ENCODE measurements around the gene IFITM5.
"Not testable (repeated sequence)": the region's sequence is repeated elsewhere in the genome, so short reads cannot be mapped to it uniquely, and the experiment has no call there.

The IFITM5 gene

GRCh38 chr11:293852-294661 is 5.3 kb downstream of the IFITM5 start:
- DNase-seq = no peak

- no peak for DNase-seq
Measured at GRCh38 chr11:293271-293851, 6.0 kb downstream of the IFITM5 start.

DNA sequence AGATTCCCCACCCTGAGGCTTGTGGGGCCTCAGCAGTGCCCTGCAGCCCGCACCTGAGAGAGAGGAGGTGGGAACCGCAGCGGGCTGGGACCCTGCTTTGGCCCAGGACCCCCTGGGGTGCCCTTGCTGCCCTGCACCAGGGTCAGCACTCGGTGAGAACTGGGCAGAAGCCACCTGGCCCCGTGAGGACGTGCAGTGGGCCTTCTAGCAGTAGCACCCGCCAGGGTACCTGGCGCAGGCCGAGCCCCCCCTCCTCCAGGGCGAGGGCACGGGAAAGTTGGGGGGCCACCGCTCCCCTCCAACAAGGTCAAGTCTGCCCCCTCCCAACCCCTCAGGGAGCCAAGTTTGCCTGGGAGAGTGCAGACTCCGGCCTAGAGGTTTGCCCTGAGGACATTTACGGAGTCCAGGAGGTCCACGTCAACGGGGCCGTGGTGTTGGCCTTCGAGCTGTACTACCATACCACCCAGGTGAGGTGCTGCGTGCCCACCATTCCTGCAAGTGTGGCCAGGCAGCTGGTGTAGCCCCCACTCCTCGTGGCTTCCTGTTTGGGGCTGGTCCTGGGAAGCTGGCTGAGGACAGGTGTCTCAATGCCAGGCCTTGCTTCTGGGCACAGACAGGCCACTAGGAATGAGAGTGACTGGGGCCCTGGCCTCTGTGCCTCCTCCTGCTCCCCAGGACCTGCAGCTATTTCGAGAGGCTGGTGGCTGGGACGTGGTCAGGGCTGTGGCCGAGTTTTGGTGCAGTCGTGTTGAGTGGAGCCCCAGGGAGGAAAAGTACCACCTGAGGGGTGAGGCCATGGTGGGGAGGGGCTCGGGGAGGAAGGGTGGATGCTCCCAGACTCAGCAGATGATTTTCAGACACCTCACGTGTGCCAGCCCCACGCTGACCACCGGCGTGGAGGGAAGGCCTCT is 6.9 kb downstream of the IFITM5 start:
- DNase-seq = no peak

DNA sequence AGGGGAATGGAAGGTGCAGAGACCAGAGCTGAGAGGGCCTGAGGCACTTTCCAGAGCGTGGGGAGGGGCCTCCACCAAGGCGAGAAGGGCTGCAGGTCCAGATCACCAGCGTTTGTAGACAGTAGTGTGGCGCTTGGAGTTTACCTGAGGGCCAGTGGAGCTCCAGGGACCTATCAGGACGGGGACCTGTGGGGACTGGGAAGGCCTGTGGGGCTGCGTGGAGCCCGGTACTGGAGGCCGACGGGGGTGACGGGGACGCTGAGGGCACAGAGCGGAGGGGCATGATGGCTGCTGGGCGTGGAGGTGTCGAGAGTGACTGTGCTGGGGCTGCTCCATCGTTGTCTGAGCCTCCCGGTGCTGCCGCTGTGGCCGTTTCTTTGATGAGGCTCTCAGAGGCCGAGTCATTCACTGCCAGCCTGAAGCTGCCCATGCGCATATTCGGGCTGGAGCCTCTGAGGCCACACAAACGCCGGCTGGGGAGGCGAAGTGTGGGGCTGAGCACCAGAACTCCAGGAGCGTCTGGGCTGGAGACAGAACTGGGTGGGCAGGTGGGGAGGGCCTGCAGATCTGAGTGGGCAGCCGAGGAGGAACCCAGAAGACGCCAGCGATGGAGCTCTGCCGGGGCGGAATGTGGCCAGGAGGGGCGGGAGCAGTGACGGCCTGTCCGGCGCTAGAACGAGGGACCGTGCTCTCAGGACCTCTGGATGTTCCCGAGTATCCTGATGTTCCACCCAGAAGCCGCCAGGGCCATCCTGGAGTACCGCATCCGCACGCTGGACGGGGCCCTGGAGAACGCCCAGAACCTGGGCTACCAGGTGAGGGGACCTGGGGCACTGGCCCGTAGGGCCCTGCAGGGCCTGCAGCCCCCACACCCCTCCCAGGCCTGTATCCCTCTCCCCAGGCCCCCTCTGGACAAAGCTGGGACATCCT is 7.8 kb downstream of the IFITM5 start:
- DNase-seq = no peak

- DNase-seq = no peak
Measured at GRCh38 chr11:290621-291231, 8.6 kb downstream of the IFITM5 start.

DNA sequence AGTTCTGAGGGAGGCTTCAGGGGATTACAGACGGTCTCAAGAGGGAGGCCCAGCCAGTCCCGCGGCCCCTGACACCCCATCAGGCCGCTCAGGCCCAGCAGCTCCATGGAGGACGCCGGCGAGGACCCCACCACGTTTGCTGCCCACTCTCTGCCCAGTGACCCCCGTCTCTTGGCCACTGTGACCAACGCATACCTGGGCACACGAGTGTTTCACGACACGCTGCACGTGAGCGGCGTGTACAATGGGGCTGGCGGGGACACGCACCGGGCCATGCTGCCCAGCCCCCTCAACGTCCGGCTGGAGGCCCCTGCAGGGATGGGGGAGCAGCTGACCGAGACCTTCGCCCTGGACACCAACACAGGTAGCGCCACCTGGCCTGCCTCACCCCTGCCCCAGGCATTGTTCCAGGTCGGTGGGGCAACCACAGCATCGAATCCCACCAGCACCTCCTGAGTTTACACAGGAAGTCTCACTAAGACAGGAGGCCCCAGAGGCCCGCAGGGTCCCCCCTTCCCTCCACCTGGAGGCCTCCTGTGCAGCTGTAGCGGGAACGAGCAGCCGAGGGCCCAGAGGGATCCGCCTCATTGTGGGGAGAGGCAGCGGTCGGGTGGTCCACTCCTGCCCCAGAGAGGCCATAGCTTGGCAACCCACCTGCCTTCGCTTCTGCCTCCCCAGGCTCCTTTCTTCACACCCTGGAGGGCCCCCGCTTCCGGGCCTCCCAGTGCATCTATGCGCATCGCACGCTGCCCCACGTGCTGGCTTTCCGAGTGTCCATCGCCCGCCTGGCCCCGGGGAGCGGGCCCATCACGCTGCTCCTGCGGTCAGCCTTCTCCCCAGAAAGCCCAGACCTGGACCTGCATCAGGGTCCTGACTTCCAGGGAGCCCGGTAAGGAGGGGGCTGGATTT is 9.4 kb downstream of the IFITM5 start:
- no peak for DNase-seq

- DNase-seq = no peak
Measured at GRCh38 chr11:289398-289711, 10.0 kb downstream of the IFITM5 start.

- peak; percentile 58 for DNase-seq
Measured at GRCh38 chr11:288478-289397, 10.6 kb downstream of the IFITM5 start, which contains the start of gene PGGHG. TSS of gene PGGHG (plus strand) at chr11:289126. CDS start at chr11:289817, 691 bp downstream.

- DNase-seq = no peak
Measured at GRCh38 chr11:287821-288477, 11.4 kb downstream of the IFITM5 start.

DNA sequence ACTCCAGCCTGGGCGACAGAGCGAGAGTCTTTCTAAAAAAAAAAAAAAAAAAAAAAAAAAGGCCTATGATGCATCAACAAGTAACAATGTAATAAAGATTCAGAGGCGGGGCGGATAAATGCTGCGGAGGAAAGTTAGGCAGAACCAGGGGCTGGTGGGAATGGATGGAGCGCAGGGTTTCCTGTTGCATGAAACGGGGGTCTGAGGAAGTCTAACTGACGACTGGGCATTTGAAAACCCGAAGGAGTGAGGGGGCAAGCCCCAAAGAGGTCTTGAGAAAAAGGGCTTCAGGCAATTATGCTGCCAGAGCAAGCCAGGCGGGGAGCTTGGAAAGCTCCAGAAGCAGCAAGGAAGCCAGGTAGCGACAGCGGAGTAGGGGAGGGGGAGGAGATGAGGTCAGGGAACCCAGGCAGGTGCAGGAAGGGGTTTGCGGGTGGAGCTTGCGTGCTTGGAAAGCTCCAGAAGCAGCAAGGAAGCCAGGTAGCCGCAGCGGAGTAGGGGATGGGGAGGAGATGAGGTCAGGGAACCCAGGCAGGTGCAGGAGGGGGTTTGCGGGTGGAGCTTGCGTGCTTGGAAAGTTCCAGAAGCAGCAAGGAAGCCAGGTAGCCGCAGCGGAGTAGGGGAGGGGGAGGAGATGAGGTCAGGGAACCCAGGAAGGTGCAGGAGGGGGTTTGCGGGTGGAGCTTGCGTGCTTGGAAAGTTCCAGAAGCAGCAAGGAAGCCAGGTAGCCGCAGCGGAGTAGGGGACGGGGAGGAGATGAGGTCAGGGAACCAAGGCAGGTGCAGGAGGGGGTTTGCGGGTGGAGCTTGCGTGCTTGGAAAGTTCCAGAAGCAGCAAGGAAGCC is 12.1 kb downstream of the IFITM5 start:
- not testable (repeated sequence) for DNase-seq

GRCh38 chr11:285894-286220 is 13.5 kb downstream of the IFITM5 start:
- DNase-seq = no peak

DNA sequence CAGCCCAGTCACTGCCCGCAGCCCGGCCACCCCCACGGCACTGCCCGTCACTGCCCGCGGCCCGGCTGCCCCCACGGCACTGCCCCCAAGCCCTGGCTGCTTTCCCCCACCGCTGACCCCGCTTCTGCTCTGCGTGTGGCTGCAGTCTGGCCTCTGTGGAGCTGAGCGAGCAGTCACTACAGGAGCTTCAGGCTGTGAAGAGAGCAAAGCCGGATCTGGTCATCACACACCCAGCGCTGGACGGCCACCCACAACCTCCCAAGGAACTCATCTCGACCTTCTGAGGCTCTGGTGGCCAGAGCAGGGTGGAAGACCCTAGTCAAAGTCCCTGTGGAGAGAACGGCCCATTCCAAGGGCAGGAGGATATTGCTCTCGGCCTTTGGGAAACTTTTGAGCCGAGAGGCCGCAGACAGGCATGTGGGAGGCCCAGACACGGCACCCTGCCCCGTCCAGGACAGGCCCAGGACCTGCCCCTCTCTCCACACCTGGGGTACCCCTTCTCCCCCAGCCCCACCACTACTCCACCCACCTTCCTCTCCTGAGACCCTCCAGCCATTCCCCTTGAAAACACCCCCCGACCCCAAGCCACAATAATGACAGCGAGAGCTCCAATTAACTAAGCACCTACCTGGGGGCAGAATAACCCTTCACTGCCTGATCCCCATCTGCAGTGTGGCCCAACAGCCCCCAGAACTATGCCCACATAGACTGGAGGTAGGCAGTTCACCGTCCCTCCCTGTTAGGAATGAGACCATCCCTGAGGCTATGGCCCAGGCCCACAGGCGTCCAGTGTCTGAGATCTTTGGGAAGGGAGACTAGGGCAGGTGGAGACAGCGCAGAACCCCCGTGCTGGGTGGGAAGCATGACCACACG is 14.1 kb downstream of the IFITM5 start:
- DNase-seq = no peak

- no peak for DNase-seq
Measured at GRCh38 chr11:284105-285020, 15.0 kb downstream of the IFITM5 start.

- no peak for DNase-seq
Measured at GRCh38 chr11:283405-284104, 15.8 kb downstream of the IFITM5 start.

DNA sequence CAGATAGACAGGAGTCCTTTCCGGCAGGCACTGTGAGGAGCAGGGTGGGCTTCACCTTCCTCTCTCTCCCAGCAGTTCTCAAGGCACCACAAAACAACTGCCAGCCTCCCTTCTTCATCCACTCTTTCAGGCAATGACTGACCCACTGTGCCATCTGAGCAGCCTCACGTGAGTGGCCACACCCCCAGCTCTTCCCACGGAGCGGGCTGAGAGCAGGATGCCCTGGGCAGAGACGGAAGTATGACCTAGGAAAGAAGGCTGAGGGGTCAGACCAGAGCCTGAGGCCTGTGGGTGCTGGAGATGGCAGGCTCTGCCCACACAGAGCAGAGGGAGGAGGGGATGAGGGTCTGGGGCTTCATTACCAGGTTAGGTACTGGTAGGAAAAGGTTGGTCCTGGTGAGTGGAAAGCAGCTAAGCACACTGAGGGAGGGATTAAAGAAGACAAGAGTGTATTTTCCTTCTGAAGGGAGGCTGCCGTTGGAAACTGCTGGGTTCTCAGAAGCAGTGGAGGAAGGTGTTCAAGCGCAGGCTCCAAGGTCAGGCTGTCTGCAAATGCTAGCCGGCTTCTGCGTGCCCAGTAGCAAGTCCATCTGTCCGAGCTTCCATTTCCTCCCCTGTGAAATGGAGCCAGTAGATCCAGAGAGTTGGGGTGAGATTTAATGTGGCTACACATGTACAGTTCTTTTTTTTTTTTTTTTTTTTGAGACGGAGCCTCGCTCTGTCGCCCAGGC is 16.5 kb downstream of the IFITM5 start:
- no peak for DNase-seq

Data from activated CD4-positive, alpha-beta T cell treated with anti-CD3 and anti-CD28 coated beads, Interleukin-2, Interleukin-6, amounts not matched to agents 100 ng/mL and 50 ng/mL, durations not matched to agents 16 hours and 8 hours (primary cell).